ENCODE results near the gene AIRE.
A peak's percentile ranks its signal among the peaks of the same experiment; 100 is the strongest.

AIRE gene

GRCh38 chr21:44291936-44292811, 6.5 kb downstream of the AIRE start:
- no peak for DNase-seq

- DNase-seq, result no peak
Measured at GRCh38 chr21:44292812-44293195, 7.1 kb downstream of the AIRE start.

- DNase-seq, result peak; percentile 59
Measured at GRCh38 chr21:44293551-44294231, 8.0 kb downstream of the AIRE start.

- peak; percentile 28 for DNase-seq
Measured at GRCh38 chr21:44294391-44295162, 8.9 kb downstream of the AIRE start.

GRCh38 chr21:44295163-44295573, 9.5 kb downstream of the AIRE start:
- DNase-seq, result no peak

GRCh38 chr21:44295646-44296045, 10.0 kb downstream of the AIRE start:
- DNase-seq, result no peak

GRCh38 chr21:44296103-44296519, 10.4 kb downstream of the AIRE start:
- DNase-seq, result no peak

GRCh38 chr21:44296916-44297315, 11.2 kb downstream of the AIRE start:
- DNase-seq, result no peak

- peak; percentile 83 for DNase-seq
Measured at GRCh38 chr21:44297525-44298290, 12.0 kb downstream of the AIRE start.

GRCh38 chr21:44298301-44298700, 12.6 kb downstream of the AIRE start:
- DNase-seq, result no peak

- DNase-seq, result peak; percentile 19
Measured at GRCh38 chr21:44299085-44299457, 13.4 kb downstream of the AIRE start.

- DNase-seq, result peak; percentile 73
Measured at GRCh38 chr21:44299458-44300261, 14.0 kb downstream of the AIRE start, which contains the start of gene PFKL. Gene PFKL, plus strand, starts transcription at chr21:44300053. Its CDS starts 53 bp downstream, at chr21:44300106.

- peak; percentile 77 for DNase-seq
Measured at GRCh38 chr21:44300262-44300959, 14.7 kb downstream of the AIRE start.

GRCh38 chr21:44301141-44301540, 15.5 kb downstream of the AIRE start:
- DNase-seq, result no peak

GRCh38 chr21:44301961-44302406, 16.3 kb downstream of the AIRE start:
- no peak for DNase-seq

- peak; percentile 25 for DNase-seq
Measured at GRCh38 chr21:44302573-44303401, 17.1 kb downstream of the AIRE start.

GRCh38 chr21:44303490-44303981, 17.9 kb downstream of the AIRE start:
- peak; percentile 50 for DNase-seq

GRCh38 chr21:44304011-44304616, 18.4 kb downstream of the AIRE start:
- DNase-seq, result no peak

- peak; percentile 67 for DNase-seq
Measured at GRCh38 chr21:44304877-44305293, 19.2 kb downstream of the AIRE start.

All from CD4-positive, alpha-beta T cell treated with Interleukin-17A for 4 hours (primary cell).